ENCODE measurements around the gene CFI.

- no peak for TF ChIP-seq POLR2A (IDR thresholded peaks at IDR 0.05)
- no peak for TF ChIP-seq CTCF (IDR thresholded peaks at IDR 0.05)
Measured at GRCh38 chr4:109809655-109810054, 7.9 kb upstream of the CFI start.
